ENCODE data around the gene MKLN1. TPM values are rescaled to one million over a fixed set of nuclear protein-coding genes. Genes with fewer than 3 reads are reported as not detected.

Gene MKLN1
- total and polyA plus RNA-seq, 2 of the 4 experiments (the other 2 are of a cell fraction) = 17.5 to 52.0 TPM

GRCh38 chr7:131342864-131343442 lies 15.3 kb downstream of the MKLN1 start:
- Histone ChIP-seq H2AK9ac (replicated peaks; ENCODE audit: low read depth, low read length, poor library complexity) (no peak overlapping the region), H2BK15ac (ENCODE audit: low read depth, low read length) (no peak overlapping the region), H3K9ac (ENCODE audit: low read depth, low read length) (no peak overlapping the region), H2AK5ac (ENCODE audit: low read depth, low read length) (no peak overlapping the region), H3K27me3 (ENCODE audit: control insufficient read depth, insufficient read depth, low read length) (no peaks in the 10 kb centered on the region), H2AFZ (replicated peaks; ENCODE audit: low read length, poor library complexity) (no peak overlapping the region), H3K9me1 (ENCODE audit: insufficient read depth, low read length) (peaks cover 3% of the 10 kb centered on the region; the same call in 1 of the 2 replicates), H3K18ac (ENCODE audit: low read depth, low read length) (no peak overlapping the region), H3K4ac (ENCODE audit: low read depth, low read length) (no peak overlapping the region), H4K8ac (ENCODE audit: low read depth in 2 of 2, low read length in 2 of 2) (no peak overlapping the region), H4K91ac (ENCODE audit: insufficient read depth, low read depth, low read length) (no peak overlapping the region), H4K20me1 (ENCODE audit: insufficient read depth, low read length) (peaks cover 55% of the 10 kb centered on the region), H3K4me1 (ENCODE audit: control insufficient read depth, insufficient read depth, low read length) (no peaks in the 10 kb centered on the region; the same call in 1 of the 2 replicates), H2BK20ac (ENCODE audit: low read depth, low read length) (no peak overlapping the region), H3K36me3 (ENCODE audit: control insufficient read depth, insufficient read depth, low read length) (peaks cover 3% of the 10 kb centered on the region), H3K4me2 (ENCODE audit: low read depth, low read length) (no peak overlapping the region), H4K5ac (ENCODE audit: low read depth, low read length) (no peak overlapping the region), H3K14ac (replicated peaks; ENCODE audit: low read depth, low read length) (no peak overlapping the region), H3K27ac (ENCODE audit: insufficient read depth, low read length) (no peak overlapping the region), H2BK5ac (ENCODE audit: low read depth, low read length, poor library complexity, severe bottlenecking) (no peak overlapping the region), H3K23ac (ENCODE audit: low read depth, low read length) (0 out of 2 replicates have a peak overlapping the region, but pooled peaks have one; percentile 42), H3K9me3 (ENCODE audit: control insufficient read depth, insufficient read depth, low read length) (no peaks in the 10 kb centered on the region), H3K4me3 (ENCODE audit: insufficient read depth, low read depth, low read length) (no peak overlapping the region), H3K56ac (ENCODE audit: extremely low read depth, insufficient read depth, low read length) (no peak overlapping the region), H2BK120ac (ENCODE audit: low read depth, low read length) (no peak overlapping the region), H3K79me1 (ENCODE audit: low read depth in 1 of 2, low read length in 2 of 2) (peaks cover 18 to 42% of the 10 kb centered on the region in 2 experiments; a peak in 3 of 4 replicates)
- TF ChIP-seq RAD21 (IDR thresholded peaks at IDR 0.05; ENCODE audit: low read length) = no peak
- no peak for TF ChIP-seq FOS (IDR thresholded peaks at IDR 0.05; ENCODE audit: low read depth, low read length)
- TF ChIP-seq RCOR1 (IDR thresholded peaks at IDR 0.05; ENCODE audit: insufficient replicate concordance, low read length) = no peak
- TF ChIP-seq CTCF (conservative IDR thresholded peaks at IDR 0.05; ENCODE audit: low read depth, low read length) = no peak
- TF ChIP-seq CHD1 (IDR thresholded peaks at IDR 0.05; ENCODE audit: low read depth, low read length) = no peak
- TF ChIP-seq BHLHE40 (IDR thresholded peaks at IDR 0.05; ENCODE audit: low read depth, low read length) = no peak
- no peak for TF ChIP-seq MAZ (IDR thresholded peaks at IDR 0.05; ENCODE audit: borderline replicate concordance, low read depth, low read length)
- TF ChIP-seq, protein P1, sequence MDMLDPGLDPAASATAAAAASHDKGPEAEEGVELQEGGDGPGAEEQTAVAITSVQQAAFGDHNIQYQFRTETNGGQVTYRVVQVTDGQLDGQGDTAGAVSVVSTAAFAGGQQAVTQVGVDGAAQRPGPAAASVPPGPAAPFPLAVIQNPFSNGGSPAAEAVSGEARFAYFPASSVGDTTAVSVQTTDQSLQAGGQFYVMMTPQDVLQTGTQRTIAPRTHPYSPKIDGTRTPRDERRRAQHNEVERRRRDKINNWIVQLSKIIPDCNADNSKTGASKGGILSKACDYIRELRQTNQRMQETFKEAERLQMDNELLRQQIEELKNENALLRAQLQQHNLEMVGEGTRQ (IDR thresholded peaks at IDR 0.05; ENCODE audit: low read depth, low read length) = no peak
- no peak for TF ChIP-seq CEBPB (IDR thresholded peaks at IDR 0.05; ENCODE audit: low read depth, low read length)
- TF ChIP-seq NFE2L2 (IDR thresholded peaks at IDR 0.05; ENCODE audit: low read depth, low read length) = no peak
- no peak for TF ChIP-seq RFX5 (IDR thresholded peaks at IDR 0.05; ENCODE audit: low read depth, low read length)
- TF ChIP-seq MXI1 (IDR thresholded peaks at IDR 0.05; ENCODE audit: borderline replicate concordance, low read depth, low read length) = no peak
- TF ChIP-seq POLR2A (IDR thresholded peaks at IDR 0.05; ENCODE audit: low read depth, low read length) = no peak
- no peak for TF ChIP-seq ELK1 (IDR thresholded peaks at IDR 0.05; ENCODE audit: borderline replicate concordance, low read depth, low read length)
- no peak for TF ChIP-seq SMC3 (IDR thresholded peaks at IDR 0.05; ENCODE audit: low read depth, low read length)
- TF ChIP-seq MAFK (IDR thresholded peaks at IDR 0.05; ENCODE audit: low read depth, low read length) = no peak
- CTCF ChIA-PET = no interaction called here
- in situ Hi-C loops (cut with MboI; ENCODE audit: low sequenced_read_pairs) = no loop called here
- DNase-seq (no peak), ATAC-seq (ENCODE audit: low read depth) (no peak)
- WGBS, 2 experiments (ENCODE audit: extremely low coverage in 2 of 2, insufficient read length in 1 of 2) = no CpG with 5 or more reads among the region's 2 CpGs
- intact Hi-C loops (cut with micrococcal nuclease) = no loop called here
- POLR2A ChIA-PET (ENCODE audit: unreplicated experiment) = no interaction called here
- dilution Hi-C loops (cut with HindIII; ENCODE audit: low sequenced_read_pairs, unreplicated experiment) = no loop called here
- BruUV-seq (replicated peaks) = no TSS peak
